HepG2 (cell line): Measurements from ENCODE around the gene SLC12A1. TPM values are rescaled to one million over a fixed set of nuclear protein-coding genes. Genes with fewer than 3 reads are reported as not detected.

Source experiments
- ARID4A ChIP-seq: sonication (generic); formaldehyde crosslinking; IDR thresholded peaks from 2 replicates; pipeline ENCODE4 v1.5.0; 2020; ENCODE audit warnings: mild to moderate bottlenecking, missing genetic modification reagents, borderline replicate concordance
- EED ChIP-seq: sonication (generic); formaldehyde crosslinking; IDR thresholded peaks from 2 replicates; pipeline ENCODE4 v1.5.0; 2020; ENCODE audit warnings: mild to moderate bottlenecking, missing genetic modification reagents
- HDAC6 ChIP-seq: fragments of 200-600 bp; sonication (generic); IDR thresholded peaks from 2 replicates; pipeline ENCODE4 v1.7.0; 2017; ENCODE audit warnings: mild to moderate bottlenecking, antibody characterized with exemption, low read length, low read depth
- HMGXB4 ChIP-seq, 2 experiments: sonication (generic) in 1 of 2; formaldehyde crosslinking in 1 of 2; IDR thresholded peaks; 2 replicates each; pipeline versions ENCODE4 v1.4.0 to v1.6.1; 2018 to 2020; ENCODE audit warnings: missing genetic modification reagents in 2 of 2, borderline replicate concordance in 1 of 2, low read depth in 1 of 2, mild to moderate bottlenecking in 1 of 2, missing biosample characterization in 1 of 2
- HNRNPLL ChIP-seq: fragments of 200-400 bp; formaldehyde crosslinking; IDR thresholded peaks from 2 replicates; pipeline ENCODE4 v1.6.1; 2017; ENCODE audit warnings: mild to moderate bottlenecking, low read depth, low read length; ENCODE audit not compliant: poor library complexity, severe bottlenecking
- MIER2 ChIP-seq: IDR thresholded peaks from 2 replicates; pipeline ENCODE4 v1.6.1; 2016; ENCODE audit warnings: missing biosample characterization, missing genetic modification reagents
- MLLT10 ChIP-seq: sonication (generic); formaldehyde crosslinking; IDR thresholded peaks from 2 replicates; pipeline ENCODE4 v1.4.0; 2020; ENCODE audit warnings: missing genetic modification reagents
- MTA1 ChIP-seq: sonication (generic); formaldehyde crosslinking; IDR thresholded peaks from 2 replicates; pipeline ENCODE4 v1.4.0; 2020; ENCODE audit warnings: missing genetic modification reagents, mild to moderate bottlenecking, borderline replicate concordance
- POLR2AphosphoS2 ChIP-seq: IDR thresholded peaks from 2 replicates; pipeline ENCODE4 v1.6.1; 2011; ENCODE audit warnings: low read depth, low read length, improper control_type of control experiment
- RBAK ChIP-seq: sonication (generic); formaldehyde crosslinking; IDR thresholded peaks from 2 replicates; pipeline ENCODE4 v1.5.1; 2020; ENCODE audit warnings: mild to moderate bottlenecking, missing genetic modification reagents
- REL ChIP-seq: sonication (generic); formaldehyde crosslinking; conservative IDR thresholded peaks from 2 replicates; pipeline ENCODE4 v1.8.0; 2022; ENCODE audit warnings: mild to moderate bottlenecking, missing genetic modification reagents, moderate library complexity
- REPIN1 ChIP-seq: sonication (generic); formaldehyde crosslinking; IDR thresholded peaks from 2 replicates; pipeline ENCODE4 v1.8.0; 2022; ENCODE audit warnings: missing genetic modification reagents, low read depth, mild to moderate bottlenecking, borderline replicate concordance
- RFX5 ChIP-seq: IDR thresholded peaks from 2 replicates; pipeline ENCODE4 v1.6.1; 2011; ENCODE audit warnings: low read depth, low read length, improper control_type of control experiment
- SAP130 ChIP-seq: IDR thresholded peaks from 2 replicates; pipeline ENCODE4 v1.6.1; 2016; ENCODE audit warnings: low read depth
- SATB2 ChIP-seq: sonication (generic); formaldehyde crosslinking; IDR thresholded peaks from 2 replicates; pipeline ENCODE4 v1.5.0; 2020; ENCODE audit warnings: missing genetic modification reagents
- ZKSCAN1 ChIP-seq: fragments of 150-350 bp; IDR thresholded peaks from 2 replicates; pipeline ENCODE4 v1.6.1; 2014; ENCODE audit warnings: low read length
- ZNF275 ChIP-seq: sonication (generic); formaldehyde crosslinking; IDR thresholded peaks from 2 replicates; pipeline ENCODE4 v1.8.0; 2022; ENCODE audit warnings: missing genetic modification reagents, mild to moderate bottlenecking, inconsistent platforms, borderline replicate concordance
- ZNF430 ChIP-seq: sonication (generic); formaldehyde crosslinking; IDR thresholded peaks from 2 replicates; pipeline ENCODE4 v1.9.0; 2021; ENCODE audit warnings: mild to moderate bottlenecking, missing genetic modification reagents
- ZNF790 ChIP-seq: sonication (generic); formaldehyde crosslinking; IDR thresholded peaks from 2 replicates; pipeline ENCODE4 v1.8.0; 2022; ENCODE audit warnings: missing genetic modification reagents, mild to moderate bottlenecking, borderline replicate concordance
- ZNF841 ChIP-seq: sonication (generic); formaldehyde crosslinking; IDR thresholded peaks from 2 replicates; pipeline ENCODE4 v1.8.1; 2023; ENCODE audit warnings: missing genetic modification reagents, borderline replicate concordance
- ZSCAN9 ChIP-seq: IDR thresholded peaks from 2 replicates; pipeline ENCODE4 v1.6.1; 2016; ENCODE audit warnings: borderline replicate concordance
- polyA plus RNA-seq, 8 experiments: library from polyadenylated mRNA; depleted of rRNA in 3 of 8; stranded (reverse) in 7 of 8; unstranded in 1 of 8; fragments of >200 nt; fragmentation: Illumina TruSeq in 4 of 8; extraction: Trizol in 4 of 8; gene quantifications; 2 replicates each; pipeline versions ENCODE4 v1.2.1 to v1.2.3, GENCODE V29; 2011 to 2016; ENCODE audit warnings: low read depth in 4 of 8, missing spikeins in 1 of 8, mixed read lengths in 1 of 8; ENCODE audit not compliant: insufficient read depth in 1 of 8
- total RNA-seq, 5 experiments: library from RNA; depleted of rRNA; stranded (reverse); fragments of >200 nt; fragmentation: Illumina TruSeq; extraction: Trizol; gene quantifications; 2 replicates each; pipeline ENCODE4 v1.2.3, GENCODE V29; 2016; ENCODE audit warnings: low read depth in 1 of 5

SLC12A1 gene
- total and polyA plus RNA-seq, 2 of the 13 experiments (the other 11 are each of a cell fraction or from before 2014, with no cell fraction given), result not detected

- peak; percentile 84 to 88; a peak in 3 of 4 replicates for TF ChIP-seq HMGXB4 (CRISPR knock-in tag; IDR thresholded peaks at IDR 0.05; ENCODE audit: borderline replicate concordance in 1 of 2, low read depth in 1 of 2)
- no peak for TF ChIP-seq REL (CRISPR knock-in tag)
- peak; percentile 35; the same call in 1 of the 2 replicates for TF ChIP-seq ZNF430 (CRISPR knock-in tag)
- TF ChIP-seq SATB2 (CRISPR knock-in tag), result no peak; the same call in 1 of the 2 replicates
- peak; percentile 52; the same call in 1 of the 2 replicates for TF ChIP-seq REPIN1 (CRISPR knock-in tag)
- 0 out of 2 replicates have a peak, but pooled peaks have one; percentile 65 for TF ChIP-seq MIER2 (CRISPR knock-in tag)
- TF ChIP-seq EED, result 0 out of 2 replicates have a peak, but pooled peaks have one; percentile 22
- no peak for TF ChIP-seq RBAK (CRISPR knock-in tag)
- TF ChIP-seq HDAC6, result no peak
- TF ChIP-seq ZNF841 (CRISPR knock-in tag), result no peak
- peak; percentile 70; the same call in 1 of the 2 replicates for TF ChIP-seq ZSCAN9 (CRISPR knock-in tag)
- no peak for TF ChIP-seq ZNF790 (CRISPR knock-in tag)
- no peak for TF ChIP-seq ZNF275 (CRISPR knock-in tag)
- no peak for TF ChIP-seq MTA1 (CRISPR knock-in tag)
- TF ChIP-seq HNRNPLL, result peak; percentile 89
- peak; percentile 91 for TF ChIP-seq ARID4A (CRISPR knock-in tag)
- no peak for TF ChIP-seq POLR2AphosphoS2
- TF ChIP-seq RFX5, result no peak
- no peak for TF ChIP-seq MLLT10 (CRISPR knock-in tag)
- no peak for TF ChIP-seq ZKSCAN1
- TF ChIP-seq SAP130 (CRISPR knock-in tag), result peak; percentile 77
Measured at GRCh38 chr15:48330855-48331795, 125.0 kb downstream of the SLC12A1 start, which contains the start of gene DUT (continued).
